Liver (tissue), 9 donors: ENCODE measurements around the gene BRD3. TPM values are rescaled to one million over a fixed set of nuclear protein-coding genes. Genes with fewer than 3 reads are reported as not detected.

Source experiments
- DNase-seq: peaks from one replicate; pipeline ENCODE4 v3.0.0-alpha.2; 2017; ENCODE audit warnings: low spot score
- H3K27ac ChIP-seq, 2 donors: one replicate each; pipeline ENCODE4 v1.7.0; 2013; ENCODE audit warnings: inconsistent platforms in 2 of 2, low read length in 2 of 2, control low read depth in 1 of 2, low read depth in 1 of 2, mild to moderate bottlenecking in 1 of 2
- H3K27me3 ChIP-seq, 4 donors: one replicate each; pipeline versions ENCODE4 v1.6.1 to v1.7.0; 2013; ENCODE audit warnings: low read length in 3 of 4, inconsistent platforms in 1 of 4, mild to moderate bottlenecking in 1 of 4, moderate library complexity in 1 of 4; ENCODE audit not compliant: control insufficient read depth in 4 of 4, insufficient read depth in 4 of 4
- H3K36me3 ChIP-seq, 4 donors: one replicate each; pipeline versions ENCODE4 v1.6.1 to v1.7.0; 2013; ENCODE audit warnings: low read length in 3 of 4, mild to moderate bottlenecking in 3 of 4, low read depth in 1 of 4, moderate library complexity in 1 of 4; ENCODE audit not compliant: control insufficient read depth in 4 of 4, insufficient read depth in 3 of 4
- H3K4me1 ChIP-seq, 4 donors: one replicate each; pipeline versions ENCODE4 v1.6.1 to v1.7.0; 2013; ENCODE audit warnings: low read length in 3 of 4, mild to moderate bottlenecking in 3 of 4, moderate library complexity in 1 of 4; ENCODE audit not compliant: control insufficient read depth in 4 of 4, insufficient read depth in 4 of 4
- H3K4me3 ChIP-seq, 3 donors: one replicate each; pipeline versions ENCODE4 v1.6.1 to v1.7.0; 2013; ENCODE audit warnings: low read length in 3 of 3, control low read depth in 1 of 3, low read depth in 1 of 3, mild to moderate bottlenecking in 1 of 3
- H3K9ac ChIP-seq, 2 donors: one replicate each; pipeline ENCODE4 v1.7.0; 2013; ENCODE audit warnings: low read length in 2 of 2, mild to moderate bottlenecking in 2 of 2, moderate library complexity in 2 of 2, control low read depth in 1 of 2, low read depth in 1 of 2
- H3K9me3 ChIP-seq, 4 donors: one replicate each; pipeline versions ENCODE4 v1.6.1 to v1.7.0; 2013; ENCODE audit warnings: low read length in 3 of 4; ENCODE audit not compliant: control insufficient read depth in 4 of 4
- FOXA2 ChIP-seq: IDR thresholded peaks from 2 replicates; pipeline ENCODE4 v1.6.1; 2016; ENCODE audit warnings: antibody characterized with exemption
- GABPA ChIP-seq, 2 donors: IDR thresholded peaks in 1 of 2; conservative IDR thresholded peaks in 1 of 2; 2 replicates each; pipeline ENCODE4 v1.6.1; 2016; ENCODE audit warnings: antibody characterized with exemption in 2 of 2, mild to moderate bottlenecking in 1 of 2, moderate library complexity in 1 of 2
- HNF4A ChIP-seq, 2 donors: conservative IDR thresholded peaks; 2 replicates each; pipeline ENCODE4 v1.6.1; 2016; ENCODE audit warnings: antibody characterized with exemption in 2 of 2, mild to moderate bottlenecking in 2 of 2
- HNF4G ChIP-seq: IDR thresholded peaks from 2 replicates; pipeline ENCODE4 v1.6.1; 2016; ENCODE audit warnings: antibody characterized with exemption
- JUND ChIP-seq, 2 donors: IDR thresholded peaks; 2 replicates each; pipeline ENCODE4 v1.6.1; 2016; ENCODE audit warnings: antibody characterized with exemption in 2 of 2
- MAX ChIP-seq: IDR thresholded peaks from 2 replicates; pipeline ENCODE4 v1.6.1; 2016; ENCODE audit warnings: antibody characterized with exemption
- NR2F2 ChIP-seq: IDR thresholded peaks from 2 replicates; pipeline ENCODE4 v1.6.1; 2016; ENCODE audit warnings: antibody characterized with exemption
- RAD21 ChIP-seq, 2 donors: IDR thresholded peaks; 2 replicates each; pipeline ENCODE4 v1.6.1; 2016; ENCODE audit warnings: antibody characterized with exemption in 2 of 2, mild to moderate bottlenecking in 2 of 2
- REST ChIP-seq: IDR thresholded peaks from 2 replicates; pipeline ENCODE4 v1.6.1; 2016; ENCODE audit warnings: antibody characterized with exemption, mild to moderate bottlenecking
- RXRA ChIP-seq, 2 donors: IDR thresholded peaks; 2 replicates each; pipeline ENCODE4 v1.6.1; 2017 to 2018; ENCODE audit warnings: antibody characterized with exemption in 2 of 2, mild to moderate bottlenecking in 1 of 2
- SP1 ChIP-seq: IDR thresholded peaks from 2 replicates; pipeline ENCODE4 v1.6.1; 2018; ENCODE audit warnings: antibody characterized with exemption, mild to moderate bottlenecking
- TAF1 ChIP-seq: conservative IDR thresholded peaks from 2 replicates; pipeline ENCODE4 v1.6.1; 2016; ENCODE audit warnings: antibody characterized with exemption, mild to moderate bottlenecking
- WGBS: extraction: QIAGEN DNeasy Blood & Tissue Kit; methylation state at CpG from one replicate; pipeline ENCODE4 v1.1.7; 2013; 5-methylcytosine and 5-hydroxymethylcytosine counted together
- polyA plus RNA-seq, 2 donors: library from polyadenylated mRNA; stranded (reverse) in 1 of 2; unstranded in 1 of 2; fragments of 200-250 nt in 1 of 2; fragments of >200 nt in 1 of 2; fragmentation: Nextera tagmentation in 1 of 2; extraction: Ambion mirVana in 1 of 2; gene quantifications; one replicate each; pipeline versions ENCODE4 v1.2.1 to v1.2.3, GENCODE V29; 2013 to 2015
- total RNA-seq, 2 donors: library from RNA; depleted of rRNA; stranded (reverse); fragments of >200 nt; gene quantifications; one replicate each; pipeline ENCODE4 v1.2.3, GENCODE V29; 2014
- TF ChIP-seq, protein P1 (sequence below): IDR thresholded peaks from 2 replicates; pipeline ENCODE4 v1.6.1; 2016; ENCODE audit warnings: antibody characterized with exemption
- TF ChIP-seq, protein P2 (sequence below): IDR thresholded peaks from 2 replicates; pipeline ENCODE4 v1.6.1; 2016; ENCODE audit warnings: antibody characterized with exemption
- TF ChIP-seq, protein P3 (sequence below): fragments of 150-350 bp; IDR thresholded peaks from 2 replicates; pipeline ENCODE4 v1.5.1; 2017; ENCODE audit warnings: improper control_type of control experiment, low read depth, low read length; ENCODE audit not compliant: missing input control
- donor health status: healthy.
- donor health status: healthy.
- donor health status: healthy.
- donor health status: healthy.
- donor health status: healthy.

BRD3 gene
- total and polyA plus RNA-seq, 4 donors = 7.2 to 17.7 (median 12.7) TPM

DNA sequence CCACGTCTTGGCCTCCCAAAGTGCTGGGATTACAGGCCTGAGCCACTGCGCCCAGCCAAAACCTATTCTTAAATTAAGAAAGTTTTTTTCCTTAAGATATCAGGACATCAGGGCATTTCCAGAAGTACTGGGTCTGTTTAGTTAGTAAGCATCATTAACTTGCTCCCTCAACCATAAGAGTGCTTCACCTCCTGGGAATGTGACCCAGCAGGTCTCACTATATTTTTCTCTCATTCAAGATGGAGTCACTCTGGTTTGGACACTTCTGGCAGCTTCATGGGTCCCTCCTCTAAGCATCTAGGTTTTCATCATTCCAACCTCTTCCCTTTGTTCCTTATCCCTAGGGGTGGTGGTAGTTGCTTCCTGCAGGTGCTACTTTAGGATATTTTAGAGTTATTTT lies 52.9 kb downstream of the BRD3 start (continued):
- TF ChIP-seq, protein P1, sequence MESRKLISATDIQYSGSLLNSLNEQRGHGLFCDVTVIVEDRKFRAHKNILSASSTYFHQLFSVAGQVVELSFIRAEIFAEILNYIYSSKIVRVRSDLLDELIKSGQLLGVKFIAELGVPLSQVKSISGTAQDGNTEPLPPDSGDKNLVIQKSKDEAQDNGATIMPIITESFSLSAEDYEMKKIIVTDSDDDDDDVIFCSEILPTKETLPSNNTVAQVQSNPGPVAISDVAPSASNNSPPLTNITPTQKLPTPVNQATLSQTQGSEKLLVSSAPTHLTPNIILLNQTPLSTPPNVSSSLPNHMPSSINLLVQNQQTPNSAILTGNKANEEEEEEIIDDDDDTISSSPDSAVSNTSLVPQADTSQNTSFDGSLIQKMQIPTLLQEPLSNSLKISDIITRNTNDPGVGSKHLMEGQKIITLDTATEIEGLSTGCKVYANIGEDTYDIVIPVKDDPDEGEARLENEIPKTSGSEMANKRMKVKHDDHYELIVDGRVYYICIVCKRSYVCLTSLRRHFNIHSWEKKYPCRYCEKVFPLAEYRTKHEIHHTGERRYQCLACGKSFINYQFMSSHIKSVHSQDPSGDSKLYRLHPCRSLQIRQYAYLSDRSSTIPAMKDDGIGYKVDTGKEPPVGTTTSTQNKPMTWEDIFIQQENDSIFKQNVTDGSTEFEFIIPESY = no peak
- no peak for TF ChIP-seq HNF4A (conservative IDR thresholded peaks at IDR 0.05)

GRCh38 chr9:134011401-134011800 lies 56.4 kb downstream of the BRD3 start:
- Histone ChIP-seq H3K9me3 (no peaks in the 10 kb centered on the region), H3K4me3 (no peak overlapping the region), H3K27me3 (no peaks in the 10 kb centered on the region), H3K36me3 (no peaks in the 10 kb centered on the region), H3K9ac (no peak overlapping the region), H3K4me1 (peaks cover 0 to 11% (median 4%) of the 10 kb centered on the region in 4 donors), H3K27ac (peak overlapping the region in 1 of 2 donors; percentile 54)
- WGBS = 93% methylated on average over 6 of the region's 6 CpGs
- TF ChIP-seq SP1 (no peak), JUND (IDR thresholded peaks at IDR 0.05) (no peak), REST (no peak), GABPA (IDR thresholded peaks at IDR 0.05 in 1 of 2, conservative IDR thresholded peaks at IDR 0.05 in 1 of 2) (no peak), HNF4A (conservative IDR thresholded peaks at IDR 0.05) (no peak), RAD21 (IDR thresholded peaks at IDR 0.05) (no peak), NR2F2 (no peak), HNF4G (no peak), RXRA (IDR thresholded peaks at IDR 0.05) (no peak), TAF1 (no peak), FOXA2 (no peak), MAX (no peak)
- TF ChIP-seq, protein P2, sequence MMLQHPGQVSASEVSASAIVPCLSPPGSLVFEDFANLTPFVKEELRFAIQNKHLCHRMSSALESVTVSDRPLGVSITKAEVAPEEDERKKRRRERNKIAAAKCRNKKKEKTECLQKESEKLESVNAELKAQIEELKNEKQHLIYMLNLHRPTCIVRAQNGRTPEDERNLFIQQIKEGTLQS = no peak
- TF ChIP-seq, protein P1 = no peak
- TF ChIP-seq, protein P3, sequence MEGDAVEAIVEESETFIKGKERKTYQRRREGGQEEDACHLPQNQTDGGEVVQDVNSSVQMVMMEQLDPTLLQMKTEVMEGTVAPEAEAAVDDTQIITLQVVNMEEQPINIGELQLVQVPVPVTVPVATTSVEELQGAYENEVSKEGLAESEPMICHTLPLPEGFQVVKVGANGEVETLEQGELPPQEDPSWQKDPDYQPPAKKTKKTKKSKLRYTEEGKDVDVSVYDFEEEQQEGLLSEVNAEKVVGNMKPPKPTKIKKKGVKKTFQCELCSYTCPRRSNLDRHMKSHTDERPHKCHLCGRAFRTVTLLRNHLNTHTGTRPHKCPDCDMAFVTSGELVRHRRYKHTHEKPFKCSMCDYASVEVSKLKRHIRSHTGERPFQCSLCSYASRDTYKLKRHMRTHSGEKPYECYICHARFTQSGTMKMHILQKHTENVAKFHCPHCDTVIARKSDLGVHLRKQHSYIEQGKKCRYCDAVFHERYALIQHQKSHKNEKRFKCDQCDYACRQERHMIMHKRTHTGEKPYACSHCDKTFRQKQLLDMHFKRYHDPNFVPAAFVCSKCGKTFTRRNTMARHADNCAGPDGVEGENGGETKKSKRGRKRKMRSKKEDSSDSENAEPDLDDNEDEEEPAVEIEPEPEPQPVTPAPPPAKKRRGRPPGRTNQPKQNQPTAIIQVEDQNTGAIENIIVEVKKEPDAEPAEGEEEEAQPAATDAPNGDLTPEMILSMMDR = no peak
- DNase-seq = no peak
